Measurements from ENCODE around the gene FYN.

Gene FYN

GRCh38 chr6:111696814-111697213 lies 176.4 kb downstream of the FYN start:
- Histone ChIP-seq H4K20me1 (ENCODE audit: insufficient read depth, low read length) (no peaks in the 10 kb centered on the region), H3K79me2 (ENCODE audit: insufficient read depth, low read length) (no peaks in the 10 kb centered on the region), H2AFZ (ENCODE audit: low read depth, low read length) (no peak overlapping the region), H3K9ac (ENCODE audit: low read depth, low read length) (no peak overlapping the region), H3K9me3 (ENCODE audit: insufficient read depth, low read length, severe bottlenecking) (no peaks in the 10 kb centered on the region), H3K4me1 (ENCODE audit: insufficient read depth, low read length) (peaks cover 4% of the 10 kb centered on the region; the same call in 1 of the 2 replicates), H3K4me3 (ENCODE audit: low read depth in 1 of 2, low read length in 2 of 2) (no peak overlapping the region), H3K4me2 (ENCODE audit: insufficient read depth, low read length) (no peak overlapping the region), H3K36me3 (ENCODE audit: insufficient read depth, low read length) (peaks cover 87% of the 10 kb centered on the region), H3K27ac (ENCODE audit: low read length) (0 out of 2 replicates have a peak overlapping the region, but pooled peaks have one; percentile 11), H3K27me3 (ENCODE audit: insufficient read depth, low read length, poor library complexity) (no peaks in the 10 kb centered on the region)
- ATAC-seq (ENCODE audit: insufficient read depth, low read depth) (no peak), DNase-seq (no peak)
- TF ChIP-seq CTCF (IDR thresholded peaks at IDR 0.05; ENCODE audit: borderline replicate concordance, extremely low read depth, low read length, poor library complexity, severe bottlenecking) (no peak), EZH2 (IDR thresholded peaks at IDR 0.05; ENCODE audit: borderline replicate concordance, low read depth, low read length, severe bottlenecking) (no peak)

- peak; percentile 37 for DNase-seq
Measured at GRCh38 chr6:111692327-111693164, 180.7 kb downstream of the FYN start.

GRCh38 chr6:111691345-111692225 lies 181.7 kb downstream of the FYN start:
- Histone ChIP-seq H4K20me1 (ENCODE audit: insufficient read depth, low read length) (no peaks in the 10 kb centered on the region), H3K4me3 (ENCODE audit: low read depth in 1 of 2, low read length in 2 of 2) (no peak overlapping the region), H3K79me2 (ENCODE audit: insufficient read depth, low read length) (no peaks in the 10 kb centered on the region), H3K4me2 (ENCODE audit: insufficient read depth, low read length) (no peak overlapping the region), H3K27ac (ENCODE audit: low read length) (no peak overlapping the region), H3K9ac (ENCODE audit: low read depth, low read length) (no peak overlapping the region), H3K4me1 (ENCODE audit: insufficient read depth, low read length) (peaks cover 4% of the 10 kb centered on the region; the same call in 1 of the 2 replicates), H3K36me3 (ENCODE audit: insufficient read depth, low read length) (peaks cover 95% of the 10 kb centered on the region), H3K9me3 (ENCODE audit: insufficient read depth, low read length, severe bottlenecking) (no peaks in the 10 kb centered on the region), H3K27me3 (ENCODE audit: insufficient read depth, low read length, poor library complexity) (no peaks in the 10 kb centered on the region), H2AFZ (ENCODE audit: low read depth, low read length) (no peak overlapping the region)
- DNase-seq (no peak), ATAC-seq (ENCODE audit: insufficient read depth, low read depth) (no peak)
- TF ChIP-seq EZH2 (IDR thresholded peaks at IDR 0.05; ENCODE audit: borderline replicate concordance, low read depth, low read length, severe bottlenecking): no peak
- no peak for TF ChIP-seq CTCF (IDR thresholded peaks at IDR 0.05; ENCODE audit: borderline replicate concordance, extremely low read depth, low read length, poor library complexity, severe bottlenecking)

More at GRCh38 chr6:111692327-111693164, 180.7 kb downstream of the FYN start:
- no peak overlapping the region for H3K4me3 ChIP-seq (ENCODE audit: low read depth in 1 of 2, low read length in 2 of 2)
- peaks cover 4% of the 10 kb centered on the region; the same call in 1 of the 2 replicates for H3K4me1 ChIP-seq (ENCODE audit: insufficient read depth, low read length)
- no peak overlapping the region for H3K9ac ChIP-seq (ENCODE audit: low read depth, low read length)
- no peak for TF ChIP-seq EZH2 (IDR thresholded peaks at IDR 0.05; ENCODE audit: borderline replicate concordance, low read depth, low read length, severe bottlenecking)
- TF ChIP-seq CTCF (IDR thresholded peaks at IDR 0.05; ENCODE audit: borderline replicate concordance, extremely low read depth, low read length, poor library complexity, severe bottlenecking): no peak
- ATAC-seq (ENCODE audit: insufficient read depth, low read depth): peak; percentile 81
- H3K27me3 ChIP-seq (ENCODE audit: insufficient read depth, low read length, poor library complexity): no peaks in the 10 kb centered on the region
- no peaks in the 10 kb centered on the region for H4K20me1 ChIP-seq (ENCODE audit: insufficient read depth, low read length)
- H3K9me3 ChIP-seq (ENCODE audit: insufficient read depth, low read length, severe bottlenecking): no peaks in the 10 kb centered on the region
- no peaks in the 10 kb centered on the region for H3K79me2 ChIP-seq (ENCODE audit: insufficient read depth, low read length)
- H3K27ac ChIP-seq (ENCODE audit: low read length): 0 out of 2 replicates have a peak overlapping the region, but pooled peaks have one; percentile 5
- no peak overlapping the region for H2AFZ ChIP-seq (ENCODE audit: low read depth, low read length)
- H3K36me3 ChIP-seq (ENCODE audit: insufficient read depth, low read length): peaks cover 99% of the 10 kb centered on the region
- H3K4me2 ChIP-seq (ENCODE audit: insufficient read depth, low read length): no peak overlapping the region
